GM11168 (cell line): ENCODE results near the gene SEZ6L.

Source experiments
- in situ Hi-C: fragments of 300-500 bp; cut with MboI; formaldehyde crosslinking; loops from one replicate; pipeline ENCODE4 v1.12.0; 2022; ENCODE audit warnings: low sequenced_read_pairs; ENCODE audit not compliant: unreplicated experiment

Gene SEZ6L

GRCh38 chr22:26236991-26237390, 67.7 kb downstream of the SEZ6L start:
- in situ Hi-C loops, result no loop called here

DNA sequence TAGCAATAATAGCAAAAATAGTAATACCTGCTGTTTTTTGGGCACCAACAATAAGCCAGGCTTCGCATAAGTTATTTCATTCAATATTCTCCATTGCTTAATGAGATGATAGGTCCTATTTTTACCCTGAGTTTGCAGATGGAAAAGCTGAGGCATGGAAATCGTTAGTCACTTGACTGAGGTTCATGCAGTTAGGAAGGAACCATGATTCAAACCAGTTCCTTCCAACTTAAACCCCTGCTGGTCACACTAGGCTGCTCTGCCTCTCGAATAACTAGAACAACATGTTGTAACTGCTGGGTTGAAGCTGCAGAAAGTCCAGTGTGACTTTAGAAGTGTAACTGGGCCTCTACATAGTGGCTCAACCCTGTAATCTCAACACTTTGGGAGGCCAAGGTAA, 69.3 kb downstream of the SEZ6L start:
- in situ Hi-C loops, result no loop called here

DNA sequence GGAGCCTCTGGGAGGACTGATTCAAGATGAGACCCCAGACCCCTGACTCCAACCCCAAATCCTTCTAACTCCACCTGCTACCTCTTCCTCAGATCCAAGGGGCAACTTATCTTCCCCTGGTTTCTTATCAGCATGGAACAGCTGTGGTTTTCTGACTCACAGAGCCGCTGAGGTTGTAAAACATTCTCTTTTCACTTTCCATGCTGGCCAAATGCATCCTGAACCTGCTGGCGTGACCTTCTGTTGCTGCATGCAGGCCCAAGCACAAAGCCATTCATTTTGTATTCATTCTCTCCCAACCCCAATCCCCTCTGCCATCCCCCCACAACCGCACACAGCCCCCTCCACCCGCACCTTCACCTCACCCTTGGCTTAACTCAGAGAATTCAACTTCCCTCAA, 70.3 kb downstream of the SEZ6L start:
- in situ Hi-C loops, result no loop called here

DNA sequence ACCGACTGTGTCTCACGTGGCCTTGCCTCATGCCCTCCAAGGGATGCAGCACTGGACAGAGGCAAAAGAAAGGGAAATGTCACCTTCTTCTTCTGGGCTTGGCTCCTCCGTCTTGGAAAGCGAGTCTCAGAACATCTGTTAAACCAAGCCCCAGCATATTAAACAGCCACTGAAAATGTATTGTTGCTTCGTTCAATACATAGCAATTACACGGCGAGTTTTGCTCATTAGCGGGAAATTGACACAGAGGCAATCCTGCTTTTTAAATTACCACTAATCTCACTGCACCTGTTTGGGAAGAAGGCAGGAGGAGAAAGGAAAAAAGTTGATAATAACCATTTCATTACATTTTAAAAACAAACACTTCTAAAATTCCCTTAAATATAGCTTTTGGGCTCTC, 72.1 kb downstream of the SEZ6L start:
- in situ Hi-C loops, result no loop called here

GRCh38 chr22:26245001-26245400, 75.7 kb downstream of the SEZ6L start:
- in situ Hi-C loops, result no loop called here

GRCh38 chr22:26246552-26246951, 77.3 kb downstream of the SEZ6L start:
- in situ Hi-C loops, result no loop called here

GRCh38 chr22:26251869-26252268, 82.6 kb downstream of the SEZ6L start:
- in situ Hi-C loops, result no loop called here

GRCh38 chr22:26259510-26259909, 90.2 kb downstream of the SEZ6L start:
- in situ Hi-C loops, result no loop called here

- in situ Hi-C loops, result no loop called here
These were observed 94.9 kb downstream of the SEZ6L start for GRCh38 chr22:26264162-26264561.

GRCh38 chr22:26265281-26265680, 96.0 kb downstream of the SEZ6L start:
- in situ Hi-C loops, result no loop called here

DNA sequence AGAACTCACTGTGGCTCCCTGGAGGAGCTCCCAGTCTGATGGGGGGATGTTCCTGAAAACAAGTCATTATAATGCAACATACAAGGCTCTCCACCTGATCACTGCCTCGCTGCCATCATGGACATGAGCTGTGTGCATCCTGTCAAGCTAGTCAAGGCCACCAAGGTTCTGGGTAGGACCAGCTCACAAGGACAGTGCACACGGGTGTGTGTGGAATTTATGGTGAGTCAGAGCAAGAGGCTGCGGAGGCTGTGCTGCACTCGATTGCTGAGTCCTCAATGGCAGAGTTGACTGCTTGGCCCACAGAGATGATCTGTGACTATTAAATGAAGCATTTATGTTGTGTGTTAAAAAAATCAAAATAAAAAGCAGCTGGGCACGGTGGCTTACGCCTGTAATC, 96.6 kb downstream of the SEZ6L start:
- in situ Hi-C loops, result no loop called here

DNA sequence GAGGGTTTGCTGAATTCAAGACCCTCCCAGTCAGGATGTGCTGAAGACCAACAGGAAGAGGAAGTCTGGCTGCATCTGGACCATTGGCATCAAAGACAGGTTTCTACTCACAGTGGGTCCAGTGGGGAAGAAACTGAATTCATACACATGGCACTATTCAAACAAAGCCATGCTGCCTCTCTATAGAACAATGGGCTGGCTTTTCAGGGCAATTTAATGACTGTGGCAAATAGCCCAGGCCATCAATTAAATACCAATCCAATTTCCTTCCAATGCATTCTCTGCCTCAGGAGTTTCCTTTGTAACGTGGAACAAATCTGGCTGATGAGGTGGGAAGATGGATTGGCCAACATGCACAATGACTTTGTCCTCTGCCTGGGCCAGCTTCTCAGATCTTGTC, 98.6 kb downstream of the SEZ6L start:
- in situ Hi-C loops, result no loop called here

GRCh38 chr22:26269572-26269971, 100.3 kb downstream of the SEZ6L start:
- in situ Hi-C loops, result no loop called here

DNA sequence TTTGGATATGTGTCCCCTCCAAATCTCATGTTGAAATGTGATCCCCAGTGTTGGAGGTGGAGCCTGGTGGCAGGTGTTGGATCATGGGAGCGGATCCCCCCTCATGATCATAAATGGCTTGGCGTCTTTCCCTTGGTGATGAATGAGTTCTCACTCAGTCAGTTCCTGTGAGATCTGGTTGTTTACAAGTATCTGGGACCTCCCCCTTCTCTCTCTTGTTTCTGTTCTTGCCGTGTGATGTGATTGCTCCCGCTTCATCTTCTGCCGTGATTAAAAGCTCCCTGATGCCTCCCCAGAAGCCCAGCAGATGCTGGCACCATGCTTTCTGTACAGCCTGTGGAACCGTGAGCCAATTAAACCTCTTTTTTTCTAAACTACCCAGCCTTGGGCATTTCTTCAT, 102.2 kb downstream of the SEZ6L start:
- in situ Hi-C loops, result no loop called here

- in situ Hi-C loops, result no loop called here
These were observed 103.9 kb downstream of the SEZ6L start for GRCh38 chr22:26273011-26273675.

DNA sequence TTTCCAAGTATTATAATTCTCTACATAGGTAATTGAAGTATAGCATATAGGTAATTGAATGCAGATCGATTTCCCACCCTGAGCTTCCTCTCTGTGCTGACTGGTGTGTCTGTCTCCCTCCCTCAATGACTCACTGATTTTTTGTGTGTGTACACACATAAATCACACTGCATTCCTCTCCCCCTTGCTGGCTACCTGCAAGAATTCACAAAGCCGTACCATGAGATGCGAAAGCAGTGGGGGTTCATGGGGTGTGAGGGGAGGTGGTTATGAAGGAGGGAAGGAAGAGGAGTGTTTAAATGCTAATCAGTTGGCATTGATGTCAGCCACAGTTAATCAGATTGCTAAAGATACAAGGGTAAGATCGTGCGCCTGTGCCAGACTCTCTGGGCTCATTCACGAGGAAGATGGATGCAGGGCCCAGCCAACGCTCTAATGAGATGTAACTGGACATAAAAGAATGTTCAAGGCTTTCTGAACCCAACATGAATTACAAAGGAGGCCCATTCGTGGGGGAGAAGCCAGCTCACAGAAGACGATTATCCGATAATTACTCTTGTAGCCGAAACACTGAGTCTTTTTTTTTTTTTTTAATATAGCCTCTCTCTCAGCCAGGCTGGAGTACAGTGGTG, 107.4 kb downstream of the SEZ6L start:
- in situ Hi-C loops, result no loop called here

GRCh38 chr22:26281941-26282340, 112.7 kb downstream of the SEZ6L start:
- in situ Hi-C loops, result no loop called here

DNA sequence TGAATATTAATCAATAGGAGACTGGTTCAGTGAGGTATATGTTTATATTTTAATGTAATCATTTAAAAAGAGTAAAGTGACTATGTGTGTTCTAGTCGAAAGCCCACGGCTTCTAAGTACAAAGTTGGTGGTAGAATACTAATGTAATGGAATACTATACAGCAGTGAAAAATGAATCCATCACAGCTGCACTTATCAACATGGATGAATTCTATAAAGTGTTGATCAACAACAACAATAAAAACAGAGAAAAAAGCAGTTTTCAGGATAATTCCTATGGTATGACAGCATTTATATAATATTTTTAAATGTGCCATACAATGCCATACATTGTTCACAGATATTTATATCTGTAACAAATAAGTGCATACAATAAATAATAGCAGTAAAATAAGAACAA, 114.1 kb downstream of the SEZ6L start:
- in situ Hi-C loops, result no loop called here

- in situ Hi-C loops, result no loop called here
These were observed 116.4 kb downstream of the SEZ6L start for GRCh38 chr22:26285632-26286031.

DNA sequence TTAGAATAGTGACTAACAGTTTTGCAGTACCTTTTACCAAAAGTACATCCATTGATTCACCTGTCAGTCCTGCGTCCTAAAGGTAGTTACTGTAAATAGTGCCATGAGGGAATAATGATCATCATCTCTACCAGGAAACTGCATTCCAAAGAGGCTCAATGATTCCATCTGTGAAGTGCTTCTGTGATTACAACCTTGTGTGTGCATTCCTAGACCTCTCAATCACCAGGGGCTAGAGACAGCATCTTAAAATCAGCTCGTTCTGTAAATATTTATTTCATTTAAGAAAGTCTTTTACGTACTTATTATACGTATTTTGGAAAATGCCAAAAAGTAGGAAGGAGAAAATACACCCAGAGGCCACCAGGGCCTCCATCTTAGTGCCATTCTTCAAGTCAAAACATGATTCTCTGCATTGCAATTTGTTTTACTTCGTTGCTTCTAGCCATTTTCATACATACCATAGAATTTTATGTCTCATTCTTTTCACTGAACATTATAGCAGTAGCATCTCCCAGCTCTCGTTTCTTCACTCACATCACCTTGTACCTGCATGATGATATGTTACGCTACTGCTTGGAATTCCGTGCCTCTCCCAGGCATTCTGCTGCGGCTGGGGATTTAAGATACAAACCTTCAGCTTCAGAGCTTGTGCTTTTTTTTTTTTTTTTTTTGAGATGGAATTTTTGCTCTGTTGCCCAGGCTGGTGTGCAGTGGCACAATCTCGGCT, 117.0 kb downstream of the SEZ6L start:
- in situ Hi-C loops, result no loop called here

GRCh38 chr22:26287382-26288225, 118.3 kb downstream of the SEZ6L start:
- in situ Hi-C loops, result no loop called here
